ENCODE measurements around the gene KCNQ1. TPM values are rescaled to one million over a fixed set of nuclear protein-coding genes. Genes with fewer than 3 reads are reported as not detected.

Gene KCNQ1
- total and polyA plus RNA-seq, 12 donors, result 11.0 to 447 (median 320) TPM

DNA sequence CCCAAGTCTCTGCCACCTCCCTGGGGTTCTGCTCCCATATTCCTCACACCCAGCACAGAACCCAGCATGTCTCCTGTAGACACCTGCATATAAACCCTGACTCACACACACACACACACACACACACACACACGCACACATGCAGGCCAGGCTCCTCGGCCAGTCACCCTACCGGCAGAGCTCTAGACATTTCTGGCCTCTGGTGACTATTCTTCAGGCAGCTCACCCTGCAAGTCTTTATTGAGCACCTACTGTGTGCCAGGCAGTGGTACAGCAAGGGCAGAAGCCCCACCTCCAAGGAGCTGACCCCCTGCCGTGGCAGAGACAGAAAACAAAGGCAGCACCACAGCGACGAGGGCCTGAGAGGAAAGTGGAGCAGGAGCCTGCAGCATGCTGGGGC is 390.5 kb downstream of the KCNQ1 start:
- no peaks in the 10 kb centered on the region for H3K27me3 ChIP-seq
- no peaks in the 10 kb centered on the region for H3K36me3 ChIP-seq (replicated peaks in 1 of 2)
- TF ChIP-seq, protein P1, sequence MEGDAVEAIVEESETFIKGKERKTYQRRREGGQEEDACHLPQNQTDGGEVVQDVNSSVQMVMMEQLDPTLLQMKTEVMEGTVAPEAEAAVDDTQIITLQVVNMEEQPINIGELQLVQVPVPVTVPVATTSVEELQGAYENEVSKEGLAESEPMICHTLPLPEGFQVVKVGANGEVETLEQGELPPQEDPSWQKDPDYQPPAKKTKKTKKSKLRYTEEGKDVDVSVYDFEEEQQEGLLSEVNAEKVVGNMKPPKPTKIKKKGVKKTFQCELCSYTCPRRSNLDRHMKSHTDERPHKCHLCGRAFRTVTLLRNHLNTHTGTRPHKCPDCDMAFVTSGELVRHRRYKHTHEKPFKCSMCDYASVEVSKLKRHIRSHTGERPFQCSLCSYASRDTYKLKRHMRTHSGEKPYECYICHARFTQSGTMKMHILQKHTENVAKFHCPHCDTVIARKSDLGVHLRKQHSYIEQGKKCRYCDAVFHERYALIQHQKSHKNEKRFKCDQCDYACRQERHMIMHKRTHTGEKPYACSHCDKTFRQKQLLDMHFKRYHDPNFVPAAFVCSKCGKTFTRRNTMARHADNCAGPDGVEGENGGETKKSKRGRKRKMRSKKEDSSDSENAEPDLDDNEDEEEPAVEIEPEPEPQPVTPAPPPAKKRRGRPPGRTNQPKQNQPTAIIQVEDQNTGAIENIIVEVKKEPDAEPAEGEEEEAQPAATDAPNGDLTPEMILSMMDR (IDR thresholded peaks at IDR 0.05), result no peak
- no peak for TF ChIP-seq POLR2A (IDR thresholded peaks at IDR 0.05)
- WGBS, 4 donors, result 74 to 92% (median 86%) methylated on average over 2 to 6 of the region's 6 CpGs
- no peak overlapping the region for H3K27ac ChIP-seq
- H3K4me3 ChIP-seq, result no peak overlapping the region
- intact Hi-C loops (cut with DNase I), result no loop called here
- peak in 1 of 7 donors; percentile 33 for DNase-seq
- H3K9me3 ChIP-seq (replicated peaks in 1 of 3), result no peaks in the 10 kb centered on the region
- peaks cover 6 to 8% of the 10 kb centered on the region in 2 donors for H3K4me1 ChIP-seq (replicated peaks in 1 of 2)

DNA sequence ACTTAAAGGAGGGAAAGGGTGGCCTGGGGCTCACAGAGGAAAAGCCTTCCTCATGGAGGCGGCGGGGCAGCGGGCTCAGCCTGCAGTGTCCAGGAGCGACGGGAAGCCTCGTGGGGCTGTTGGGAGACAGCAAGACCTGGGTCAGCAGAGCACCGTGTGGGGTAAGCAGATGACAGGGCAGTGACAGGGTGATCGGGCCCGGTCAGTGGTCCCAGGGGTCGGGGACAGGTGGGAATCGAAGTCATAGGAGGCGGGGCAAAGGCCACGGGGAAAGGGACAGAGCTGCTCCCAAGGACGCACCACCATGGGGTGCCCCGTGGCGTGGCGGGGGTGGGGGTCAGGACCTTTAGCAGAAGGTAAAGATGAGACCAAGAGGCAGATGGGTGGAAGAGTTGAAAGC is 390.9 kb downstream of the KCNQ1 start:
- intact Hi-C loops (cut with DNase I), result no loop called here
- 83 to 94% (median 92%) methylated on average over 7 to 17 of the region's 17 CpGs for WGBS, 4 donors
- Histone ChIP-seq H3K27ac (no peak overlapping the region), H3K36me3 (replicated peaks in 1 of 2) (no peaks in the 10 kb centered on the region), H3K27me3 (no peaks in the 10 kb centered on the region), H3K4me3 (no peak overlapping the region), H3K4me1 (replicated peaks in 1 of 2) (peaks cover 6 to 8% of the 10 kb centered on the region in 2 donors), H3K9me3 (replicated peaks in 1 of 3) (no peaks in the 10 kb centered on the region)
- DNase-seq, result no peak
- TF ChIP-seq, protein P1 (IDR thresholded peaks at IDR 0.05), result no peak
- TF ChIP-seq POLR2A (IDR thresholded peaks at IDR 0.05), result no peak

DNA sequence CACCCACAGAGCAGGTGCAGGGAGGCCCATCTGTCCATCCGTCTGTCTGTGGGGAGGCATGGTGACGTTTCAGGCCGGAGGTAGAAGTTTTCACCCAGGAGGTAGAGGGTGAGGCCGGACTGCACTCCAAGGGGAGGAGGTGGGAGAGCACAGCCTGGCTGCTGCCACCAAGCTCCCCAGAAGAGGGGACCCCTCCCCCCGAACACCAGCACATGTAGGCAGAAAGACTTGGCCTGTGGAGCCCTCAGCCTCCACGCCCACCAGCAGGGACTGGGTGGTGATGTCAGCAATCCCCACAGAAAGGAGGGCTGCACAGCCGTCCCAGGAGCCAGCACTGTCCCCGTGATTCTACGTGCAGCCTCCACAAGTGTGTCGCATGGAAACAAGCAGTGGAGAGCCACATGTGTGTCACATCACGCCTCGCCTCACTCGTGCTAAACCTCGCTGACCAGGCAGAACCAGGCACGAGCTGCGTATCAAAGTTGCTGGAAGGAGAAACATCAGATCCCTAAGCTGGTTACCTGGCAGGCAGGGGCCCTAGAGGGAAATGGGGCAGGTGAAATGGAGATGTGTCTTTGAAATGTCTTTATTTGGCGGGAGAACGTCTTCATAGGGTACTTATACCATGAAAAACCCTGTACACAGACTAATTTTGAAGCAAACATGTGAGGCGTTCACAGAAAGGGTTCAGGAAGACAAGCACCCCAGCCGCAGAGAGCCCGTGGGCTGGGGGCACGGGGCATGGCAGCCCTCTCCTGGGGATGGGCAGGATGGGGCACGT is 391.7 kb downstream of the KCNQ1 start:
- DNase-seq, result no peak
- Histone ChIP-seq H3K27ac (peak overlapping the region in 1 of 5 donors; percentile 16), H3K27me3 (no peaks in the 10 kb centered on the region), H3K4me1 (replicated peaks in 1 of 2) (peaks cover 6 to 8% of the 10 kb centered on the region in 2 donors), H3K36me3 (replicated peaks in 1 of 2) (no peaks in the 10 kb centered on the region), H3K4me3 (no peak overlapping the region), H3K9me3 (replicated peaks in 1 of 3) (no peaks in the 10 kb centered on the region)
- 86 to 89% (median 89%) methylated on average over 13 to 23 of the region's 23 CpGs for WGBS, 4 donors
- TF ChIP-seq POLR2A (IDR thresholded peaks at IDR 0.05), result no peak
- TF ChIP-seq, protein P1 (IDR thresholded peaks at IDR 0.05), result no peak
- intact Hi-C loops (cut with DNase I), result no loop called here

DNA sequence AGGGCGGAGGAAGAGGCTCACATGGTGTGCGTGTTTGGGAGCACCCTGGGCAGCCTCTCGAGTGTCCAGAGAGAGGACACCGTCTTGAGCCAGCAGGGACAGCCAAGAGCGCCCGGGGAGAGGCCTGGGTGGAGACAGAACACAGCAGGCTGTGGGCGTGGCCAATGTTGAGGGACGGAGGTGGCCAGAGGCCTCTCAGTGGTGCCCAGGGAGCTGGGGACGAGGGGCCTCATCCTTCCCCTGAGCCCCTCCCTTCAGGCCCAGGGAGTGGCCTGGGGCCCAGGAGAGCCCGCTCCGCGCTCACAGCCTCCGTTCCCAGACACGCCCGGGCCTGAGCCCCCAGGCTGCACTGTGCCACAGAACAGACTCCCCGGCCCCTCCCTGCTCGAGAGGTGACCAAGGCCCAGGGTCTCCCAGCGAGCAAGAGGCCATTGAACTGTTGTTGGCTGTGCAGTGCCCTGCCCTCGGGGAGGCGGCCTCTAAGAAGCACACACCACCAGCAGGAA is 392.3 kb downstream of the KCNQ1 start:
- TF ChIP-seq POLR2A (IDR thresholded peaks at IDR 0.05), result no peak
- TF ChIP-seq, protein P1 (IDR thresholded peaks at IDR 0.05), result peak in 4 of 6 experiments; percentile 9 to 43 (median 35)
- H3K27me3 ChIP-seq, result no peaks in the 10 kb centered on the region
- peak in 6 of 7 donors; percentile 54 to 86 (median 69) for DNase-seq

More for the DNA sequence above, 392.3 kb downstream of the KCNQ1 start:
- WGBS, 4 donors, result 52 to 69% (median 64%) methylated on average over 8 to 20 of the region's 20 CpGs
- H3K9me3 ChIP-seq (replicated peaks in 1 of 3), result no peaks in the 10 kb centered on the region
- intact Hi-C loops (cut with DNase I), result no loop called here
- no peak overlapping the region for H3K4me3 ChIP-seq
- H3K27ac ChIP-seq, result peak overlapping the region in 1 of 5 donors; percentile 16
- H3K4me1 ChIP-seq (replicated peaks in 1 of 2), result peaks cover 6 to 8% of the 10 kb centered on the region in 2 donors
- no peaks in the 10 kb centered on the region for H3K36me3 ChIP-seq (replicated peaks in 1 of 2)

All from adrenal gland (tissue), 12 donors.